Fibroblast of skin of right quadriceps (primary cell): ENCODE data around the gene NLRP3.
"Not testable (repeated sequence)": the region's sequence is repeated elsewhere in the genome, so short reads cannot be mapped to it uniquely, and the experiment has no call there.

Experiments
- DNase-seq: peaks from one replicate; pipeline ENCODE4 v3.0.0-alpha.2; 2013

Gene NLRP3

GRCh38 chr1:247415423-247416361 lies at the start of gene NLRP3:
Gene NLRP3 (plus strand): TSS chr1:247416173. CDS start chr1:247418801, 2,628 bp downstream.
- no peak for DNase-seq

- not testable (repeated sequence) for DNase-seq
These were observed 49.6 kb upstream of the NLRP3 start for GRCh38 chr1:247366345-247366744.

- no peak for DNase-seq
These were observed 48.9 kb upstream of the NLRP3 start for GRCh38 chr1:247366926-247367645.

GRCh38 chr1:247367786-247368422 lies 48.1 kb upstream of the NLRP3 start:
- no peak for DNase-seq

GRCh38 chr1:247368490-247369145 lies 47.4 kb upstream of the NLRP3 start:
- DNase-seq = no peak

- peak; percentile 26 for DNase-seq
These were observed 44.9 kb upstream of the NLRP3 start for GRCh38 chr1:247370786-247371732.

- DNase-seq = no peak
These were observed 44.1 kb upstream of the NLRP3 start for GRCh38 chr1:247371801-247372259.

- peak; percentile 21 for DNase-seq
These were observed 42.2 kb upstream of the NLRP3 start for GRCh38 chr1:247373721-247374141.

GRCh38 chr1:247374651-247375334 lies 41.2 kb upstream of the NLRP3 start:
- not testable (repeated sequence) for DNase-seq

GRCh38 chr1:247375747-247376146 lies 40.2 kb upstream of the NLRP3 start:
- no peak for DNase-seq

- no peak for DNase-seq
These were observed 39.3 kb upstream of the NLRP3 start for GRCh38 chr1:247376659-247377058.

- DNase-seq = not testable (repeated sequence)
These were observed 38.3 kb upstream of the NLRP3 start for GRCh38 chr1:247377656-247378055.

- no peak for DNase-seq
These were observed 37.5 kb upstream of the NLRP3 start for GRCh38 chr1:247378334-247379073.

- no peak for DNase-seq
These were observed 30.7 kb upstream of the NLRP3 start for GRCh38 chr1:247385283-247385682.

- DNase-seq = no peak
These were observed 29.8 kb upstream of the NLRP3 start for GRCh38 chr1:247386217-247386616.

GRCh38 chr1:247386687-247387086 lies 29.3 kb upstream of the NLRP3 start:
- peak; percentile 31 for DNase-seq

GRCh38 chr1:247387096-247387495 lies 28.9 kb upstream of the NLRP3 start:
- DNase-seq = no peak

GRCh38 chr1:247387565-247387964 lies 28.4 kb upstream of the NLRP3 start:
- DNase-seq = no peak

- peak; percentile 48 for DNase-seq
These were observed 25.7 kb upstream of the NLRP3 start for GRCh38 chr1:247390116-247390791.
